Stomach (tissue), 9 donors: ENCODE data around the gene QRSL1. TPM values are rescaled to one million over a fixed set of nuclear protein-coding genes. Genes with fewer than 3 reads are reported as not detected.

Experiments used
- DNase-seq, 2 donors: peaks; one replicate each; pipeline versions ENCODE4 v3.0.0 to v3.0.0-alpha.2; 2013 to 2019
- H3K27ac ChIP-seq, 5 donors: fragments of 200-600 bp in 4 of 5; sonication (generic) in 4 of 5; one replicate each; pipeline ENCODE4 v1.5.1; 2013 to 2019; ENCODE audit warnings: mild to moderate bottlenecking in 1 of 5, moderate library complexity in 1 of 5
- H3K27me3 ChIP-seq, 3 donors: fragments of 200-600 bp; sonication (generic); one replicate each; pipeline ENCODE4 v1.5.1; 2017 to 2019; ENCODE audit warnings: mixed run types in 1 of 3
- H3K36me3 ChIP-seq, 4 donors: fragments of 200-600 bp; sonication (generic); 1 replicate in 3 of 4; 2 replicates in 1 of 4; pipeline ENCODE4 v1.5.1; 2016 to 2019
- H3K4me1 ChIP-seq, 4 donors: fragments of 200-600 bp; sonication (generic); one replicate each; pipeline ENCODE4 v1.5.1; 2016 to 2019
- H3K4me3 ChIP-seq, 4 donors: fragments of 200-600 bp; sonication (generic) in 3 of 4; one replicate each; pipeline ENCODE4 v1.5.1; 2016 to 2019; ENCODE audit warnings: mild to moderate bottlenecking in 1 of 4
- H3K9me3 ChIP-seq, 4 donors: fragments of 200-600 bp; sonication (generic); one replicate each; pipeline ENCODE4 v1.5.1; 2016 to 2019
- CTCF ChIP-seq, 7 experiments: fragments of 450-650 bp in 4 of 7; fragments of 200-600 bp in 3 of 7; sonication (generic) in 3 of 7; IDR thresholded peaks; one replicate each; pipeline ENCODE4 v1.5.1; 2016 to 2019; ENCODE audit warnings: antibody characterized with exemption in 7 of 7, control low read depth in 2 of 7, mild to moderate bottlenecking in 1 of 7
- EP300 ChIP-seq: sonication (generic); formaldehyde crosslinking; IDR thresholded peaks from one replicate; pipeline ENCODE4 v1.6.1; 2017; ENCODE audit warnings: antibody characterized with exemption
- POLR2A ChIP-seq, 4 donors: fragments of 450-650 bp; IDR thresholded peaks; one replicate each; pipeline ENCODE4 v1.6.1; 2016; ENCODE audit warnings: antibody characterized with exemption in 4 of 4, control low read depth in 2 of 4, mild to moderate bottlenecking in 1 of 4, moderate library complexity in 1 of 4
- POLR2AphosphoS5 ChIP-seq, 3 donors: sonication (generic); formaldehyde crosslinking; IDR thresholded peaks; one replicate each; pipeline ENCODE4 v1.6.1; 2016; ENCODE audit warnings: antibody characterized with exemption in 3 of 3
- WGBS, 5 donors: extraction: QIAGEN DNeasy Blood & Tissue Kit in 3 of 5; methylation state at CpG; one replicate each; pipeline versions ENCODE4 v1.1.5 to v1.1.7; 2013 to 2018; 5-methylcytosine and 5-hydroxymethylcytosine counted together
- intact Hi-C: fragments of 100-400 bp; cut with DNase I; formaldehyde crosslinking; loops from one replicate; pipeline ENCODE4 v1.15.1; 2023; ENCODE audit warnings: low total_unique reads
- polyA plus RNA-seq, 3 donors: library from polyadenylated mRNA; stranded (reverse); fragments of 200-250 nt; gene quantifications; one replicate each; pipeline ENCODE4 v1.2.3, GENCODE V29; 2013
- total RNA-seq, 5 donors: library from RNA; depleted of rRNA; stranded (reverse); fragments of >200 nt; gene quantifications; one replicate each; pipeline versions ENCODE4 v1.1.0 to v1.2.3, GENCODE V29; 2014 to 2016
- donor health status: healthy with polysubstance abuse.
- donor health status: Bipolar disorder and iron deficiency.
- donor health status: healthy.

The QRSL1 gene
- total and polyA plus RNA-seq, 8 donors = 2.3 to 19.8 (median 6.9) TPM

- WGBS, 5 donors = 93 to 97% (median 95%) methylated on average over 3 of the region's 3 CpGs
- Histone ChIP-seq H3K9me3 (no peaks in the 10 kb centered on the region), H3K27me3 (no peaks in the 10 kb centered on the region), H3K4me3 (no peak overlapping the region), H3K27ac (no peak overlapping the region), H3K4me1 (no peaks in the 10 kb centered on the region), H3K36me3 (peaks cover 3 to 41% (median 32%) of the 10 kb centered on the region in 4 donors)
- intact Hi-C loops = no loop called here
- TF ChIP-seq POLR2AphosphoS5 (IDR thresholded peaks at IDR 0.05) = no peak
- no peak for TF ChIP-seq POLR2A (IDR thresholded peaks at IDR 0.05)
- TF ChIP-seq EP300 = no peak
- TF ChIP-seq CTCF (IDR thresholded peaks at IDR 0.05) = no peak
- DNase-seq = no peak
These were observed 38.1 kb upstream of the QRSL1 start for GRCh38 chr6:106591111-106591825.

GRCh38 chr6:106599440-106599839 lies 29.9 kb upstream of the QRSL1 start:
- Histone ChIP-seq H3K4me1 (no peaks in the 10 kb centered on the region), H3K4me3 (no peak overlapping the region), H3K9me3 (no peaks in the 10 kb centered on the region), H3K36me3 (peaks cover 0 to 12% (median 4%) of the 10 kb centered on the region in 4 donors), H3K27me3 (no peaks in the 10 kb centered on the region), H3K27ac (no peak overlapping the region)
- intact Hi-C loops = no loop called here
- TF ChIP-seq EP300 = no peak
- no peak for TF ChIP-seq CTCF (IDR thresholded peaks at IDR 0.05)
- TF ChIP-seq POLR2AphosphoS5 (IDR thresholded peaks at IDR 0.05) = no peak
- no peak for TF ChIP-seq POLR2A (IDR thresholded peaks at IDR 0.05)
- 48 to 86% (median 50%) methylated on average over 2 of the region's 2 CpGs for WGBS, 5 donors
- no peak for DNase-seq

GRCh38 chr6:106600329-106600728 lies 29.0 kb upstream of the QRSL1 start:
- Histone ChIP-seq H3K27ac (no peak overlapping the region), H3K4me3 (no peak overlapping the region), H3K9me3 (no peaks in the 10 kb centered on the region), H3K36me3 (peaks cover 0 to 12% (median 4%) of the 10 kb centered on the region in 4 donors), H3K27me3 (no peaks in the 10 kb centered on the region), H3K4me1 (no peaks in the 10 kb centered on the region)
- no peak for DNase-seq
- 94 to 98% (median 96%) methylated on average over 2 of the region's 2 CpGs for WGBS, 5 donors
- intact Hi-C loops = loop anchor here (10.0 kb wide), 1 partner anchor 384 kb away; no protein-coding TSS in a partner anchor
- TF ChIP-seq EP300 = no peak
- no peak for TF ChIP-seq CTCF (IDR thresholded peaks at IDR 0.05)

GRCh38 chr6:106608080-106608668 lies 21.2 kb upstream of the QRSL1 start:
- DNase-seq = peak in 1 of 2 donors; percentile 81
- Histone ChIP-seq H3K9me3 (no peaks in the 10 kb centered on the region), H3K36me3 (peaks cover 0 to 9% (median 4%) of the 10 kb centered on the region in 4 donors), H3K27me3 (no peaks in the 10 kb centered on the region), H3K4me1 (no peaks in the 10 kb centered on the region), H3K27ac (no peak overlapping the region), H3K4me3 (no peak overlapping the region)
- TF ChIP-seq EP300 (no peak), CTCF (IDR thresholded peaks at IDR 0.05) (peak in 5 of 7 experiments; percentile 45 to 91 (median 54)), POLR2AphosphoS5 (IDR thresholded peaks at IDR 0.05) (peak in 2 of 3 donors; percentile 10 to 54)
- 0 to 13% (median 8%) methylated on average over 2 of the region's 2 CpGs for WGBS, 5 donors
- intact Hi-C loops = loop anchor here (10.0 kb wide), 1 partner anchor 377 kb away; no protein-coding TSS in a partner anchor
